Prostate gland (tissue), 2 donors: ENCODE measurements around the gene CD59.

Experiments used
- POLR2A ChIP-seq: fragments of 450-650 bp; IDR thresholded peaks from one replicate; pipeline ENCODE4 v1.6.1; 2016; ENCODE audit warnings: antibody characterized with exemption, mild to moderate bottlenecking
- POLR2AphosphoS5 ChIP-seq: sonication (generic); formaldehyde crosslinking; IDR thresholded peaks from one replicate; pipeline ENCODE4 v1.6.1; 2017; ENCODE audit warnings: antibody characterized with exemption
- TF ChIP-seq, protein P1 (sequence below), 4 experiments: fragments of 200-600 bp in 2 of 4; fragments of 450-650 bp in 2 of 4; sonication (generic) in 2 of 4; IDR thresholded peaks; 1 replicate in 3 of 4; 2 replicates in 1 of 4; pipeline ENCODE4 v1.5.1; 2016 to 2019; ENCODE audit warnings: antibody characterized with exemption in 4 of 4, mild to moderate bottlenecking in 2 of 4, moderate library complexity in 2 of 4

- TF ChIP-seq, protein P1, sequence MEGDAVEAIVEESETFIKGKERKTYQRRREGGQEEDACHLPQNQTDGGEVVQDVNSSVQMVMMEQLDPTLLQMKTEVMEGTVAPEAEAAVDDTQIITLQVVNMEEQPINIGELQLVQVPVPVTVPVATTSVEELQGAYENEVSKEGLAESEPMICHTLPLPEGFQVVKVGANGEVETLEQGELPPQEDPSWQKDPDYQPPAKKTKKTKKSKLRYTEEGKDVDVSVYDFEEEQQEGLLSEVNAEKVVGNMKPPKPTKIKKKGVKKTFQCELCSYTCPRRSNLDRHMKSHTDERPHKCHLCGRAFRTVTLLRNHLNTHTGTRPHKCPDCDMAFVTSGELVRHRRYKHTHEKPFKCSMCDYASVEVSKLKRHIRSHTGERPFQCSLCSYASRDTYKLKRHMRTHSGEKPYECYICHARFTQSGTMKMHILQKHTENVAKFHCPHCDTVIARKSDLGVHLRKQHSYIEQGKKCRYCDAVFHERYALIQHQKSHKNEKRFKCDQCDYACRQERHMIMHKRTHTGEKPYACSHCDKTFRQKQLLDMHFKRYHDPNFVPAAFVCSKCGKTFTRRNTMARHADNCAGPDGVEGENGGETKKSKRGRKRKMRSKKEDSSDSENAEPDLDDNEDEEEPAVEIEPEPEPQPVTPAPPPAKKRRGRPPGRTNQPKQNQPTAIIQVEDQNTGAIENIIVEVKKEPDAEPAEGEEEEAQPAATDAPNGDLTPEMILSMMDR (IDR thresholded peaks at IDR 0.05), result no peak
- TF ChIP-seq POLR2A (no peak), POLR2AphosphoS5 (peak; percentile 12)
Measured at GRCh38 chr11:33734441-33735270, 1.6 kb downstream of the CD59 start.
